ENCODE data around the gene SRPRB. TPM values are rescaled to one million over a fixed set of nuclear protein-coding genes. Genes with fewer than 3 reads are reported as not detected.
A peak's percentile ranks its signal among the peaks of the same experiment; 100 is the strongest.

The SRPRB gene
- total and polyA plus RNA-seq, 9 of the 15 experiments (the other 6 are each of a cell fraction or from before 2014, with no cell fraction given), result 29.5 to 66.0 (median 41.4) TPM

GRCh38 chr3:133840767-133841166 lies 35.2 kb downstream of the SRPRB start:
- no peak for ATAC-seq
- DNase-seq (ENCODE audit: extremely low read depth in 1 of 4, low spot score in 3 of 4), result no peak
- in situ Hi-C loops (cut with MboI) (no loop called here), intact Hi-C loops (cut with micrococcal nuclease) (no loop called here)
- Histone ChIP-seq H3K9me1 (ENCODE audit: control insufficient read depth, insufficient read depth, low read length) (no peaks in the 10 kb centered on the region), H3K4me2 (ENCODE audit: insufficient read depth, low read length) (no peak overlapping the region), H3K36me3 (ENCODE audit: control insufficient read depth, insufficient read depth, low read length) (no peaks in the 10 kb centered on the region), H3K79me2 (ENCODE audit: control insufficient read depth, insufficient read depth, low read length) (no peaks in the 10 kb centered on the region), H3K9me3 (replicated peaks; ENCODE audit: control insufficient read depth, insufficient read depth, low read depth, low read length) (no peaks in the 10 kb centered on the region), H3K27me3 (ENCODE audit: control insufficient read depth in 2 of 2, insufficient read depth in 2 of 2, low read length in 2 of 2) (no peaks in the 10 kb centered on the region), H3K27ac (ENCODE audit: extremely low read depth, low read depth, low read length) (no peak overlapping the region), H3K4me3 (no peak overlapping the region), H3K9ac (ENCODE audit: insufficient read depth in 1 of 2, low read depth in 2 of 2, low read length in 2 of 2) (0 out of 4 replicates have a peak overlapping the region, but pooled peaks of 1 of the 2 experiments have one; percentile 26), H4K20me1 (replicated peaks; ENCODE audit: control insufficient read depth, insufficient read depth, low read length) (no peaks in the 10 kb centered on the region), H3K4me1 (replicated peaks in 1 of 2; ENCODE audit: control insufficient read depth in 2 of 2, insufficient read depth in 2 of 2, low read length in 2 of 2) (peaks cover 5 to 9% of the 10 kb centered on the region in 2 experiments; a peak in 2 of 5 replicates), H2AFZ (ENCODE audit: low read depth, low read length) (no peak overlapping the region)
- FAIRE-seq, result no peak
- CTCF ChIA-PET (ENCODE audit: low intra/inter-chr PET ratio), result no interaction called here
- POLR2A ChIA-PET, result no interaction called here
- 81% methylated on average over 3 of the region's 6 CpGs for WGBS (ENCODE audit: insufficient coverage, low coverage, missing lambda C conversion rate)
- TF ChIP-seq IFI16 (CRISPR knock-in tag; IDR thresholded peaks at IDR 0.05) (no peak), NCOA1 (IDR thresholded peaks at IDR 0.05; ENCODE audit: low read depth) (no peak)
- no TSS peak for BruUV-seq (replicated peaks)

- no TSS peak for BruUV-seq (replicated peaks)
- 0 out of 4 replicates have a peak overlapping the region, but pooled peaks of 1 of the 2 experiments have one; percentile 26 for H3K9ac ChIP-seq (ENCODE audit: insufficient read depth in 1 of 2, low read depth in 2 of 2, low read length in 2 of 2)
- POLR2A ChIA-PET, result no interaction called here
Measured at GRCh38 chr3:133841196-133841595, 35.6 kb downstream of the SRPRB start.

More at GRCh38 chr3:133841196-133841595, 35.6 kb downstream of the SRPRB start:
- H3K9me3 ChIP-seq (replicated peaks; ENCODE audit: control insufficient read depth, insufficient read depth, low read depth, low read length), result no peaks in the 10 kb centered on the region
- WGBS (ENCODE audit: insufficient coverage, low coverage, missing lambda C conversion rate), result 54% methylated on average over 4 of the region's 8 CpGs
- intact Hi-C loops (cut with micrococcal nuclease), result no loop called here
- no peaks in the 10 kb centered on the region for H3K79me2 ChIP-seq (ENCODE audit: control insufficient read depth, insufficient read depth, low read length)
- ATAC-seq (no peak), DNase-seq (ENCODE audit: extremely low read depth in 1 of 4, low spot score in 3 of 4) (no peak), FAIRE-seq (no peak)
- no peaks in the 10 kb centered on the region for H3K27me3 ChIP-seq (ENCODE audit: control insufficient read depth in 2 of 2, insufficient read depth in 2 of 2, low read length in 2 of 2)
- no peak overlapping the region for H2AFZ ChIP-seq (ENCODE audit: low read depth, low read length)
- H4K20me1 ChIP-seq (replicated peaks; ENCODE audit: control insufficient read depth, insufficient read depth, low read length), result no peaks in the 10 kb centered on the region
- no peaks in the 10 kb centered on the region for H3K36me3 ChIP-seq (ENCODE audit: control insufficient read depth, insufficient read depth, low read length)
- no peak overlapping the region for H3K4me3 ChIP-seq
- H3K4me2 ChIP-seq (ENCODE audit: insufficient read depth, low read length), result no peak overlapping the region
- H3K9me1 ChIP-seq (ENCODE audit: control insufficient read depth, insufficient read depth, low read length), result no peaks in the 10 kb centered on the region
- CTCF ChIA-PET (ENCODE audit: low intra/inter-chr PET ratio), result no interaction called here
- no peak for TF ChIP-seq DLX4 (CRISPR knock-in tag; IDR thresholded peaks at IDR 0.05)
- TF ChIP-seq NR4A1 (CRISPR knock-in tag; IDR thresholded peaks at IDR 0.05), result no peak
- TF ChIP-seq NR4A1 (tag; IDR thresholded peaks at IDR 0.05), result no peak
- no peak for TF ChIP-seq SMARCC2 (IDR thresholded peaks at IDR 0.05; ENCODE audit: low read depth)
- TF ChIP-seq DPF2 (IDR thresholded peaks at IDR 0.05), result no peak
- no peak for TF ChIP-seq HLTF (IDR thresholded peaks at IDR 0.05)
- H3K4me1 ChIP-seq (replicated peaks in 1 of 2; ENCODE audit: control insufficient read depth in 2 of 2, insufficient read depth in 2 of 2, low read length in 2 of 2), result peaks cover 5 to 9% of the 10 kb centered on the region in 2 experiments; a peak in 3 of 5 replicates
- in situ Hi-C loops (cut with MboI), result no loop called here
- H3K27ac ChIP-seq (ENCODE audit: extremely low read depth, low read depth, low read length), result no peak overlapping the region
